HG03103 (cell line): ENCODE data around the gene GASK1A.
"Not testable (repeated sequence)": the region's sequence is repeated elsewhere in the genome, so short reads cannot be mapped to it uniquely, and the experiment has no call there.

Experiments used
- ATAC-seq: cut with Tn5 transposase; IDR thresholded peaks from one replicate; pipeline ENCODE4 v1.9.1; 2021; ENCODE audit warnings: low read depth; ENCODE audit not compliant: unreplicated experiment

The GASK1A gene

DNA sequence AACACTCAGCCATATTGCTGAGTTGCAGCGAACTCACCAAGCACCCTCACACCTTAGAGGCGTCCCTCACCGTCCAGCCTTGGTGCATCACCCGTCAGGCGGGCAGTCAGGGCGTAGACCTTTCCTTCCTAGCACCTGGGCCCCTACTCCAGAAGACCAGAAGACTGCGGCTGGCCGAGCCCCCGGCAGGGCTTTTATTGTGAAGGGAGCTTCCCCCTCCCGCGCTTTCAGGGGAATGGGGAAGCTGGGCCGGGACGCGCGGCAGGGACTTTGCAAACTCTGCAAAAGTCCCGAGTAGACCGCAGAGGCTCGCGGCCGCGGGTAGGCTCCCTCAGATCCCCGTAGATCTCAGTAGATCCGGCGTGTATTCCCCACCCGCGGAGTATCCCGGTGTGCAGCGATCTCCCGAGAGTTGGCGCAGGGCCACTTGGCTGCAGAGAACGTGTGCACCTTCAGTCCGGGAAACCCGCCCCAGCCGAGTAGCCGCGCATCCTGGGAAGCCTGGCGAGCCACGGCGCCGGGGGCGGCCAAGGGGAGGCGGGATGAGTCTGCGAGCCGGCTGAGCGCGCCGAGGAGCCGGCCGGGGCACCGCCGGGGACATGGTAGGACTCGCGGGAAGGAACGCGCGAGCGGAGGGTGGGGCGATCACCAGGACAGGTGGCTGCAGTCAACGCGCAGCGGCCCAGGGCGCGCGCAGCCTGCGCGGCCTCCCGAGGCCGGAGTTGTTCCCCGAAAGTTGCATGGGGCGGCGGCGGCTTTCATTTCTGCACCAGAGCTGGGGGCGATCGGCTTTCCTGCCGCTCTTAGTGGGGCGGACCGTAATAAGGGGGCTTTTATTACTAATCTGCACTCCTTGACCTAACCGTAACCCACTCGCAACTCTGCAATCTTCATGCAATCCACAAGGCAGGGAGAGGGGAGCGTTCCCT, at the start of gene GASK1A:
Gene GASK1A, plus strand, starts transcription at position 268 of the 929 bp plus-strand sequence. Its CDS starts 332 bp downstream, at position 600.
- ATAC-seq: no peak

DNA sequence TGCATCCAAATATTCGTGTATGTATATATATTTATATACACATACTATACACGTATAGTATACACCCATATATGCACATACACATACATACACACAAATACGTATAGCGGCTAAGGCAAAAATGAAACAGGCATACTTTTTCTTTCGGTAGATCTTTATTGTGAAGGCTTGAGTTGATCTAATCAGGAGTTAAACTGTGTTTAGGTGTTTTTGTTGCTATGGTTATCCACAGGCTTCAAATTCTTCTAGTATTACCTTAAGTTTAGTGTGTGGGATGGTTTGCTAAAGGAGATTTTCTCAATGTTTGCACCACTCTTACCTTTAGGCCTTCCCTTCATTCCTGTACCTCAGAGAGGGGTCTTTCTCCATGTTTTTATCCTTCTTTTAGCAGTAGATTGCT, 45.0 kb upstream of the GASK1A start:
- ATAC-seq: no peak

DNA sequence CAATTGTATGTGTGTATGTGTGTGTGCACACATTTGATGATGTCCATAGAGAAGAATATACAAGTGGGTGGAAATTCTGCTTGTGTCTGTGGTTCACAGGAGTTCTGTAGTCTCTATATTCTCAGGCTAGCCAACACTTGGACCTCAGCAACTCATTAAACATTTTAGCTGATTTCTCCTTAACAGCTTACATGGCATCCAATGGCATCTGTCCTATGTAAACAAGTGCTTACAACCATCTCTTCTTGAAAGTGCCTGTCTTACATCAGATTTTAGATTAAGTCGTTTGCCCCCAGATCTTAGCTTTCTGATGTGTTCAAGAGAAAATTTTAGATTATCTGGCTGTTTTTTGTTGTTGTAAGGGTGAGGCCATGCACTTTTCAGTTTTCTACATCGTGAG, 44.2 kb upstream of the GASK1A start:
- no peak for ATAC-seq

DNA sequence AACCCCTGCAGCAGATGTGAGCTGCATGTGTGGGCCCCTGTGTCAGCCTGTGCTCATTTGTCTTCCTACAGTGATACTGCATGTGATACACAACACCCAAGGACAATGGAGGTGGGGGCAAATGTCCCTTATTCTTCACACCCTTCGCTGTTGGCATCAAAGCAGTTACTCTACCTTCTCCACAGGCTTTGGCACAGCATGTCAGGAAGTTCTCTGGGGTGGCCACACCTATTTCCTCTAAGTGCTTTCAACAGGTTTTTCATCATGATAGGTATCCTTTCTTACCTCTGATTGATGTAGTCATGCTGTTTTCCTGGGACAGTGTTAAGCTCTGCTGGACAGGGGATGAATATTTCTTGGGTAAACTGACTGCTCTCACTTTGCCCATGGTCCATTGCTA, 43.6 kb upstream of the GASK1A start:
- no peak for ATAC-seq

DNA sequence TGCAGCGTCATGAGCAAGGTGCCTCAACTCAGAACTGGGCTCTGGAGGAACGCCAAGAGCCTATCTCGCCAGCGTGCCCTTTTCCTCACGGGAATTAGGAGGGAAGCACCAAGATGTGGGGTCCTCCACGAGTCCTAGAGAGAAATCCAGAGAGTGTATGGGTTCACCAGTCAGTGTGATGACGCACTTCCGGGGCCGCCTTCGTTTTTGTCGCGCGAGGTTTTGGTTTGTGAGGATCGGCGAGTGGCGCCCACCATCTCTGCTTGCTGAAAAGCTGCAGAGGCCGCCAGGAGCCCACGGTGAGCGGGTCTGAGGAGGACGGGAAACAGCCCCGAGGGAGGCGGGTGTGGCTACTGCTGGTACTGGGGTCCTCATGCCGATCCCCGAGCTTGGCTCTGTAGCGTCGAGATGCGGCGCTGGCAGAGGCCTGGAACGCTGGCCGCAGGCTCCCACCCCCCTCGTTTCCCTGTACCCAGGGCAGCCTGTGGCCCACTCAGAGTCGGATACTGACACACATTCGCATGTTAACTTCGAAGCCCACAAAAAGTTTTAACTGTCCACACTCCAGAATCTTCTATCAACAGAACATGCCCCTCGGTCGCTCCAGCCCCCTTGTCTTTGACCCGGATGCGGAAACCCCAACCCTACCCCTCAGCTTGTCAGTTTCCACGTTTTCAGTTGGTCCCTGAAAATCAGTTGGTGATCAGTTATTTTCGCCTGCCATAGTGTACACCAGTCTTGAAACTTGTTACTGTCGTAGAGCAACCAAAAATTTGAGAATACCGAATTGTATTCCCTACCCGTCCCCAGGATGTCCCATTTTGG, 42.7 kb upstream of the GASK1A start:
- ATAC-seq: no peak

DNA sequence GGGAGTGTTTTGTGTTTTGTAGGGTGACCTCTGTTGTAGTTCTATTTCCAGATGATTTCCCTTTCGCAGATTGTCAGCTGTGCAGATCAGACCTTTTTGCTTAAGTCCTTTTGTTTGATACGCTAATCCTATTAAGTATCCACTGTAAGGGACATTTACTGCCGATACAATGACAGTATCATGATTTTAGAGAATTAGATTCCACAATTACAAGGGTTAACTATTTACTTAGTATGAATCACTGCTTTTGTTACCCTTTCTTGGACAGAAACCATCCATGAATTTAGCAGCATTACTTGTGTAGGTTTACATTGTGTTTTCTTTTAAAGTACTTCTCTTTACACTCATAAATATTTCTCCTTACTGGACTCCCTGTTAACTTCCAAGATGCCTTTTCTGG, 41.8 kb upstream of the GASK1A start:
- no peak for ATAC-seq

DNA sequence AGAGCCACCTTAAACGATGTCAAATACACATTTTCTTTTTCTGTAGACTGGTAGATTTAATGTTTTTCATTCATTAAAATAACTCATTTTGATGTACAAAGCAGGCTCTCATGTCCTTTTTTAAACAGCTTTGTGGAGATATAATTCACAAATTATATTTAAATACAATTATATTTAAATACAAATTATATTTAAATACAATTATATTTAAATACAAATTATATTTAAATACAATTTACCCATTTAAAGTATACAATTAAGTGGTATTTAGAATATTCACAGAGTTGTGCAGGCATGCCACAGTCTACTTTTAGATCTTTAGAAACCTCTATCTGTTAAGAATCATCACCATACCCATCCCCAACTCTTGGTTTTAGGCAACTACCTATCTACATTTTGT, 36.4 kb upstream of the GASK1A start:
- no peak for ATAC-seq

DNA sequence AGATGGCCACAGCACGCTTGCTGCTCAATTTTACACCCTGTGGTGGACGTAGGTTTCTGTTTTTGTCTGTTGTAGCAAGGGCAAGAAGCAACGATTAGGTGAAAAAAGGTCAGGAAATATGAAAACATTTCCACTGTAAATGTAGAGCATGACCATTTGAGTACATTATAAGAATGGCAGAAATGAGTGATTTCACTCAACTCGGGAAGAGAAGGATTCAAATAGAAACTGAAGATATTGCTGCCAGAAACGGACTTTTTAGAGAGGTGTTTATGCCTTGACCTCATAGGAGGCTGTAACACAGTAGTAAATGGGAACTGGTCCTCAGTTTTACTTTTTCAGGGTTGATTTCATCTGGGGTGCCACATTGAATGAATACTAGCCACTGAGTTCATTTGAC, 33.1 kb upstream of the GASK1A start:
- ATAC-seq: no peak

DNA sequence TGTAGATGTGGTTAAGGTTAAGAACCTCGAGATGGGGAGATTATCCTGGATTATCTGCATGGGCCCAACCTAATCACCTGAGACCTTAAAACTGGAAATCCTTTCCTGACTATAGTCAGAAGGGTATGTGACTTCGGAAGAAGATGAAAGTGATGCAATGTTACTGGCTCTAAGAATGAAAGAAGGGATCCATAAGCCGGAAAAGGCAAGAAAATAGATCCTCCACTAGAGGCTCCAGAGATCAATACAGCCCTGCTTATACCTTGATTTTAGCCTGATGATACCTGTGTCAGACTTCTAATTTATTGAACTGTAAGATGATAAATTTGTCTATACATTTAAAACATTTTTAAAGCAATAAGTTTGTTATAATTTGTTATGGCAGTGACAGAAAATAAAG, 21.5 kb upstream of the GASK1A start:
- ATAC-seq: no peak

DNA sequence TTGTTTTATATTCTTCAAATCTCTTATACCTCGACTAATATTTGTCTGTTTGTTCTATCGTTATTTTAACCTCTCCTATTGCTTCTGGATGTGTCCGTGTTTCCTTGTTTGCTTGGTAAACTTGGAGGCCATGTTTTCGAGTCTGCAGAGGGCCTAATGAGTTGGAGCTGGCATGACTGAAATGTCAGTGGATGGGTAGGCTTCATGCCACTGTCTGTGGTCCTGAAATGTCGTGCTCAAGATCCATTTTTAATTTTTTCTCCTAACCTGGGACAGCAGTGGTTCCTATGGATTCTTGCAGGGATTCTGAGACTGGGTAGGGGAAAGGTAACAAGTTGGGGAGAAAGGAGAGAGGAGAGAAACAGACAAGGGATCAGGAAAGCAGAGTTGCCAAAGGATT, 18.8 kb upstream of the GASK1A start:
- no peak for ATAC-seq

DNA sequence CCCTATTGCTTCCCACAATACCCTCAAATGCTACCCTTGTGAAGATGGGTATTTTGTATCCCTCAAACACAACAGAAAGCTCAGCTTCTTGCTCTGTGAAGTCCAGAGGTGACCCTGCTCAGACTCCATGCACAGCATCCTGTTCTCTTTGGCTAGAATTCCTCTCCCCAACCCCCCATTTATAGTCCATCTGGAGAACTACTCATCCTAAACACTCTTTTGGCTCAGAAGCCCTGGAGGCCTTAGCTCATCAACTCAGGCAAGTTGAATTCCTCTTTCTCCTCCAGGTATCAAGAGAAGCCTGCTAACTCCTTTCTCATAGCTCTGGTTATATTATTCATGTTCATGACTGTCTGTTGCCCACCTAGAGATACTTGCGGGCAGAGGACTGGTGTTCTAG, 18.3 kb upstream of the GASK1A start:
- ATAC-seq: no peak

DNA sequence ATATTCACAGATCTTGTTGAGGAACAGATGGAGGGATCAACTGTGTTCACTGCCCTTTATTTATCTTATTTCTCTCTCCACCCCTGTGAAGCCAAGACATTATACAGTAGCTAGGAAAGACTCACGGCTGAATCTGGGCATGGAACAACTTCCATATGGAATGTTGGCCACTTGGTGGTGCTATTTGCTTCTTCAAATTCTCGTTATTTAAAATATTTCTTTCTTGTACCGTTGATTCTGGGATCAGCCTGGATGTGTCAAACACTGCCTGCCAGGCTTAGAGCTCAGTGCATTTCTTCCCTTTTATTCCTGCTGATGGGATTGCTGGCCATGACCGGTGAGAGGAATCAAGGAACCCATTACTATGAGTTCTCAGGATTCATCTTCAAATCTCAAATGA, 17.5 kb upstream of the GASK1A start:
- no peak for ATAC-seq

DNA sequence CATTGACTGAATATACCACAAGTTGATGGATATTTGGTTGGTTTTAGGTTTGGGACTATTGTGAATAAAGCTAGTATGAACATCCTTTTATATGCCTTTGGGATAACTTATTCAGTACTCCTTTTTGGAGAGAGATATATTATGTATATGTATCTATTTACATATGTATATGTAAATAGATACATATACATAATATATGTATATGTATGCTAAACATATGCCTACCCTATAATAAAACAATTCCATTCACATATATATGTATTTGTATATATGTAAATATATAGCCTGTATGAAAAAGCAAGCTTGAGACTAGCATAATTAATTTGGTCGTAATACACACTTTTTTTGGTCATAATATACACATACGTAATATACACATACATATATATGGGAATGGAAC, 15.8 kb upstream of the GASK1A start:
- no peak for ATAC-seq

DNA sequence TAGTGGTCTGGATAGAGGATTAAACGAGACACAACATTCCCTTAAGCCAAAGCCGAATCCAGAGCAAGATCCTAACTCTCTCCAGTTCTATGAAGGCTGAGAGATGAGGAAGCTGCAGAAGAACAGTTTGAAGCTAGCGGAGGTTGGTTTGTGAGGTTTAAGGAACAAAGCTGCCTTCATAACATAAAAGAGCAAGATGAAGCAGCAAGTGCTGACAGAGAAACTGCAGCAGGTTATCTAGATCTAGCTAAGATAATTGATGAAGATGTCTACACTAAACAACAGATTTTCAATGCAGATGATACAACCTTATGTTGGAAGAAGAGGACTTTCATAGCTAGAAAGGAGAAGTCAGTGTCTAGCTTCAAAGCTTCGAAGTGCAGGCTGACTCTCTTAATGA, 14.8 kb upstream of the GASK1A start:
- ATAC-seq: no peak

DNA sequence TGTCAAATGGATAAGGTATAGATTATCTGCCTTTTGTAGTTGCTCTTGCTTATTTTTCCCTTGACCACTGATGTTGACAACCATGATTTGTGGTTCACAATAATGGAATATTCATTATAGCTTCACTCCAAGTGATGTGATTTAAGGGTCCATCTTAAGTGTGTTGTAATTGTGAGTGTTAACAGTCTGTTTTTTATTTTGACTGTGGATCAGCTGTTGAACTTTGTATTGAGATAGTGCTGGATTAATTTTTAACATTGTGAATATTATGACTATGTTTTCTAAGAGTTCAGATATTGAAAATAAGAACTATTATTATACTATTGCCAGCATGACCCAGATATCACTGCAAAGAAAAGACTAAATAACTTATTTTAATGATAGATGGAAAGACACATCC, 8.6 kb upstream of the GASK1A start:
- no peak for ATAC-seq

DNA sequence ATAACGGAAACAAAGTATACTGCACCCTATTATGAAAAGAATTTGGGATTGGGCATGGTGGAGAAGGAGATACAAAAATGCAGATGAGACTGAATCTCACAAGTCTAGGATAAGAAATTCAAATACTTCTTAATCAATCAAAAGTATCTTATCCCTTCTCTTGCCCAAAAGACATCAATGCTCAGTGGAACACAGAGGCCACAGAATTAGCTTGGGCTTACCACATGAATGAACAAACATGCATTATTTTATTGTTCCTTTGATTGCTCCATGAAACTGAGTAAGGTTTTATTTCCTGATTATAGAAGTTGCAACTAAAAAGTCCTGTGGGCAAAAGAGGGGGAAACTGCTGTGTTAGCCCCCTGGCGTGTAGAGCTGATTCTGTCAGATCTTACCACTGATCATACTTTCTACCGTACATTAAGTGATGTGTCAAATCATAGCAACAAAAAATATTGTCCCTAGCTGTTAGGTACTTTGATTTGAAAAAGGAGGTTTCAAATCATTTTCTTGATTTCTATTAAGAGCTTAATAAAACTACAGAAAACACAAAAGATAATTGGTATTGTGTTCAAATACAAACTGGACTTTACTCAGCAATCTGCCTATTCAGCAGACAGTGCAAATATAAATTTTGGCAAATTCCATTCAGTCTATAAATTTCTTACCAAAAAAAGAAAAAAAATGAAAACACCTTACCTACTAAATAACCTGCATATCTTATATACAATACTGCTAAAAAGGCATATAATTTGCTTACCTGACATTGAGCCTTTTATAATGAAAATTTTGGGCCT, 7.9 kb upstream of the GASK1A start:
- no peak for ATAC-seq

DNA sequence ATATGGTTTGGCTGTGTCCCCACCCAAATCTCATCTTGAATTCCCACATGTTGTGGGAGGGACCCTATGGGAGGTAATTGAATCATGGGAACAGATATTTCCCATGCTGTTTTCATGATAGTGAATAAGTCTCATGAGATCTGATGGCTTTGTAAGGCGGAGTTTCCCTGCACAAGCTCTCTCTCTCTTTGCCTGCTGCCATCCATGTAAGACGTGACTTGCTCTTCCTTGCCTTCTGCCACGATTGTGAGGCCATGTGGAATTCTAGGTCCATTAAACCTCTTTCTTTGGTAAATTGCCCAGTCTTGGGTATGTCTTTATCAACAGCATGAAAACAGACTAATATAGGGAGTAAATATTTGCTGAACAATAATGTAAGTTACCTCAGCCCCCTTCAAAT, 4.2 kb upstream of the GASK1A start:
- ATAC-seq: not testable (repeated sequence)

DNA sequence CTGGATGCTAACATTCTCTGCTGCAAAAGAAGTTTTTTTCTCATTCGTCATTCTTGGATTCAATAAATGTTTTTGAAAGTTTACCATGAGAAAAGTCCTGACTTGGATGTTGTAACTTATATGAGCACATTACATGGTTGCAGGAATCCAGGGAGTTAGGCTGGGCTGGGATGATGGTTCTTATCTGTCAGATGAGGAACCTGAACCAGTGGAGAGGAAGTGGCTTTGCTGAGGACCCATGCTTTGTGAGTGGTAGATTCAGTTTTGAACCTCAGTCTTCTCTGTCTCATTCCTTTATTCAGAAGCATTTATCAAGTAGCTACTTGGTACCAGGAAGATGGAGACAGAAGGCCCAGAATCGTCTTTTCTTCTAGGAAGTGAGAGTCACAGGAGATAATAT, 3.7 kb upstream of the GASK1A start:
- ATAC-seq: no peak

DNA sequence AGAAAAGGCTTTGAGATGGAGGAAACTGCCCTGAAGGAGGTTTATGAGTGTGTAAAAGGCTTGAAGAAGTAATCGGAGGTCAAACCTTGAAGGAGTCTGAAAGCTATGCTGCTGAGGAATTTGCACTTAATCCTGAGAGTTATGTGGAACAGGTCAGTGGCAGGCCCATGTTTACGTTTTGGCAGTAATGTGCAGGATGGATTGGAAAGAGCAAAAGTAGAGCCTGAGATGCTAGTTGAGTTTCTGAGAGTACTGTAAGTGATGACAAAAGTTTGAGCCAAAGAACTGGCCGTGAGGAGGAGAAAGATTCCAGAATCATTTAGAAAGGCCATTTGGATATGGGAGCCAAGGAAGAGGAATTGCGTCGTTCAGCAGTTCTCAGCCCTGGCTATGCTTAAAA, 3.2 kb upstream of the GASK1A start:
- no peak for ATAC-seq

DNA sequence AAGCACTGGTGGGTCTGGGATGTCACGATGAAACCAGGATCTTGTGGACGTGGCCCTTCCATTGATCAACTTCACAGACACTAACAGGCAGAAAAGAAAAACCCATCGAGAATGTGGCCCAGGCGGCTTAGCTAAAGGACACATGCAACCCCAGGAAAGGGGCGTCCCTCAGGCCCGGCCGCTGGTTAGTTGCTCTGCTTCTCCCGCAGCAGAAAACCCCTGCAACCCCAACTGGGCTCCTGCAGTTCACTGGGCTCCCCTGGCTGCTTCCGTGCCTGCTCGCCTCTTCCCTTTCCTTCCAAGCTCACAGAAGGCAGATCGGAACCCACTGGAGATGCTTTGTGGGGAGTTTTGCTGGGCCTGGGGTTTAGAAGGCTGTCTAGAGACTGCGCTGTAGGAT, 1.1 kb downstream of the GASK1A start:
- ATAC-seq: no peak

DNA sequence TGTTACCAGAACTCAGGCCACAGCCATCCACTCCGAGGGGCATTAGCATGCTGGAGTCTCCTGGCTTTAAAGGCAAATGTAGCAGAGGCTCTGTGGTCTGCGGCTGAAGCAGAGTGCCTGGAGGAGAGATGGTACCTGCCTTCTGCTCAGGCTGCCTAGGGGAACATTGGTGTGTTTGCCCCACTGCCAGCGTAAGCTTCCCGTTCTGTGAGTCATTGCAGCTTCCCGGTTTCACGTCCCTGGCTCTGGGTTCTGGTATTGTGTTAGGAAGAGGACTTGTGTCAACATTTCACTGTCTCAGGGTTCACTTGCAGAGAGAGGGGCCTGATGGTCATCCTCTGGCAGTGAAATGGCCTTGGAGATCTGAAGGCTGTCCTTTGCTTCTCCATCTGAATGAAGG, 1.8 kb downstream of the GASK1A start:
- ATAC-seq: no peak
